GM18517 (cell line): ENCODE results near the gene AK8.
"Not testable (repeated sequence)": the region's sequence is repeated elsewhere in the genome, so short reads cannot be mapped to it uniquely, and the experiment has no call there.

Experiments
- ATAC-seq: cut with Tn5 transposase; IDR thresholded peaks from one replicate; pipeline ENCODE4 v1.9.1; 2021; ENCODE audit warnings: mild to moderate bottlenecking, moderate library complexity; ENCODE audit not compliant: unreplicated experiment

The AK8 gene

GRCh38 chr9:132722564-132723065, 155.5 kb downstream of the AK8 start:
- no peak for ATAC-seq

DNA sequence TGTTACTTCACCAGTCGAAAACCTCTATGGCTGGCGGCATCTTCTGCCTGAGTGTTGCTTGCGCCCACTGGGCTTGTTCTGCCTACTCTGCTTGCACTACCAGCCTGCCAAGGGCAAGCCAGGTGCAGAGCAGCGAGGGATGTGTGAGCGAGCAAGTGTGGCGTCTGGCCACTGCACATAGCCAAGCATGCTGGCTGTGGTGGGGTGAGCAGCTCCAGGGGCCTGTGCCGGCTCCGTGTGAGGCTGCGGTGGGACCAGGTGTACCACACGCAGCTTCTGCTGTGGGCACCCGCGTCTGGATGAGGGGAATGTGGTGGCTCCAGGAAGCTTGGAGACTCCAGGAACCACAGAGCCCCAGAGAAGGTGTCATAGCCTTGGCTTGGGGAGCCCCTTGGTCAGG, 156.4 kb downstream of the AK8 start:
- no peak for ATAC-seq

DNA sequence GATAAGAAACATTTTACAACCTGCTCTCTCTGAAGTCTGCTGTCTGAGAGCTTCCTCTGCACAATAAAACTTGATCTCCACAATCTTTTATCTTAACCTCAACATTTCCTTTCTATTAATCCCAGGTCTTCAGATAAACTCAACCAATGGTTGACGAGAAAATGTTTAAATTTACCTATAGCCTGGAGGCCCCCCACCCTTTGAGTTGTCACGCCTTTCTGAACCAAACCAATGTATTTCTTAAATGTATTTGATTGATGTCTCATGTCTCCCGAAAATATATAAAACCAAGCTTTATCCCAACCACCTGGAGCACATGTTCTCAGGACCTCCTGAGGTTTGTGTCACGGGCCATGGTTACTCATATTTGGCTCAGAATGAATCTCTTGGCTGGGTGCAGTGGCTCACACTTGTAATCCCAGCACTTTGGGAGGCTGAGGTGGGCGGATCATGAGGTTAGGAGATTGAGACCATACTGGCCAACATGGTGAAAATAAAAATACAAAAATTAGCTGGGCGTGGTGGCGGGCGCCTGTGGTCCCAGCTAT, 159.6 kb downstream of the AK8 start:
- not testable (repeated sequence) for ATAC-seq

DNA sequence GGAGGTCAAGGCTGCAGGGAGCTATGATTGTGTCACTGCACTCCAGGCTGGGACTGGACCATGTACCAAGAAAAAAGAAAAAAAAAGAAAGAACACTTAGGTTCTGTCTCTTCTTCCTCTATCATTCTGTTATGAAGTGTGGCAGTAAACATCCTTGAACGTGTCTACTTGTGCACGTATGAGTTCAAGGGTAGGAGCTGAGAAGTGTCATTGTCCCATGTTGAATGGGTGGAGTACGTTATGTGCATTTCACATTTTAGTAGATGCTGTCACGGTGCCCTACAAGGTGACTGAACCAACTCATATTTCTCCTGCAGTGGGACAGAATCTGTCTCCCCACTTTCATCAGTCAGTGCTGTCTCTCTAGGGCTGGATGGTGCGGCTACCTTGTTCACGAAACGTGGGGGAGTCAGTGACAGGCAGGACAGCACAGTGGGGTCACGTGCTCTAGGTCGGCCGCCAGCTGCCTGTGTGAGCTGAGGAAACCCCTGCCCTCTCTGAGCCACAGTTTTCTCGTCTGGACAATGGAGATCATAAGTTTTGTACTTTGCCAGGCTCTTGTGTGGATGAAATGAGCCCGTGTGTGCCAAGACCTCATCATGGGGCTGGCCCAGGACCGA, 160.6 kb downstream of the AK8 start:
- ATAC-seq = no peak

DNA sequence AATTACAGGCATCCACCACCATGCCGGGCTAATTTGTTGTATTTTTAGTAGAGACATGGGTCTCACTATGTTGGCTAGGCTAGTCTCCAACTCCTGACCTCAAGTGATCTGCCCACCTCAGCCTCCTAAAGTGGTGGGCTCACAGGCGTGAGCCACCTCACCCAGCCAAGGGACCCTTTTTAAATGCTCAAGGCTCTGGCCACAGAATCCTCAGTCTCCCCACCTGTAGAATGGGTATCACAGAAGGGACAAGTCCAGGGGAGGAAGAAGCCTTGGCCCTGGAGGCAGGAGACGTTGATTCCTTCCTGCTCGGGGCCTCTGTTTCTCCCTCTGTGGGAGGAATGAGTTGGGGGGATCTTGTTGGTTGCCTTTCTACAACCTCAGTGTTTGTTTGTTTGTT, 162.1 kb downstream of the AK8 start:
- no peak for ATAC-seq

- ATAC-seq = no peak
These were observed 165.3 kb downstream of the AK8 start for GRCh38 chr9:132712753-132713152.

GRCh38 chr9:132711846-132712245, 166.2 kb downstream of the AK8 start:
- ATAC-seq = no peak

GRCh38 chr9:132711152-132711551, 166.9 kb downstream of the AK8 start:
- ATAC-seq = not testable (repeated sequence)

GRCh38 chr9:132710333-132710732, 167.8 kb downstream of the AK8 start:
- no peak for ATAC-seq

GRCh38 chr9:132708769-132709430, 169.2 kb downstream of the AK8 start:
- ATAC-seq = no peak

DNA sequence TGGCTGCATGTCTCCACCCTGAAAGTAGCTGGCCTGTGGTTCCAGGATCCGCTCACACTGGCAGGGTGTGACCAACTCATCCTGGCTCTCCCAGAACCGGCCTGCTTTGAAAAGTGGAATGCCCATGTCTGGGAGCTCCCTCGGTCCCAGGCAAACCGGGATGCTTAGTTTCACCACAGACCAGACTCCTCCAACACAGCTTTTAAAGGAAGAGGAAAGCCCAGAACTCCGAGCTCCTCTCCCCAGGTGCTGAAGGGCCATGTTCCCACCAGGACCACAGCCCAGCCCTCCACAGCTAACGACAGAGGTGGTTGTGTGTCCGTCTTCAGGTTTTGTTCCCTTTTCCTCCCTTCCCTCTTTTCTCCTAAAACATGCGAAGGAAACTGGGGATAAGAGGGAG, 169.8 kb downstream of the AK8 start:
- ATAC-seq = no peak

- ATAC-seq = no peak
These were observed 174.7 kb downstream of the AK8 start for GRCh38 chr9:132703336-132703735.

DNA sequence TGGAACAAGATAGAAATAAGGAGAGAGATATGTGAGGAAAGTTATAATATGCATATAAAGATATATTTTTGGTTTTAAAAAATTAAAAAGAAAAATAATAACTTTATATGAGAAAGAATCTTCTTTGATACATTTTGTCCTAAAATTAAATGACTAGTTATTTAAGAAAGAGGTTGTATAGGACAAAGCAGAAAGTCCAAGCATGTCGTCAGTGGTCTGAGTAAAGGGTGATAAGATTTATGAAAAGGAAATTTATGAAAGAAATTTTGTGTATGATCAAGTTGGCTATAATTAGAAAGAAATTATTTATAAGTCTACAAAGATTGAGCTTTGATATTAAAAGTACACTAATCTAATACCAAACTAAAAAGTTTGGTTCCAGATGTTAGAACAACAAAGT, 175.8 kb downstream of the AK8 start:
- ATAC-seq = no peak

GRCh38 chr9:132699956-132700355, 178.1 kb downstream of the AK8 start:
- ATAC-seq = no peak

DNA sequence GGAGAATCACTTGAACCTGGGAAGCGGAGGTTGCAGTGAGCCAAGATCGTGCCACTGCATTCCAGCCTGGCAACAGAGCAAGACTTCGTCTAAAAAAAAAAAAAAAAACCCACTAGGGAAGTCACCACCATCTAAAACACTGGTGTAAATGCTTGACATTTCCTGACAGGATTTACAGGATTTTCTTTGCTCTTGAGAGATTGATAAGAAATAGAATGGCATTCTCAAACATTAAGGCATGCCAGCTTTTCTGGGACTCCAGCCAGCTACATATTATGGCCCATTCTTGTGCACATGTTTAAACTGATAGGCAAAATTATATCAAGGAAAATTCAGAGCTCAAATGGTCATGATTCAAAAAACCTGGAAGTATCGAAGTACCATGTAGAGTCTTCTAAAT, 179.1 kb downstream of the AK8 start:
- no peak for ATAC-seq

DNA sequence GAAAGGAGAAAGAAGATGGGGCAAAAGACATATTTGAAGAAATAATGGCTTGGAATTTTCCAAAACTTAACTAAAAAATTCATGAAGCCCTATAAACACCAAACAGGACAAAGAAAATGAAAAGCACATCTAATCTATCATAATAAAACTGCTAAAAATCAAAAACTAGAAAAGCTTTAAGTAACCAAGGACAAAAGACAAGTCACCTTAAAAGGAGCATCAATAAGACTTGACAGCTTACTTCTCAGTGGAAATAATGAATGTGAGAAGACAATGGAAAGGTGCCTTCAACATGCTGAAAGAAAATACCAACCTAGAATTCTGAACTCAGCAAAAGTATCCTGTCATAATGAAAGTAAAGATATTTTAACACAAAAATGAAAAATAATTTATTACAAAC, 180.9 kb downstream of the AK8 start:
- no peak for ATAC-seq

DNA sequence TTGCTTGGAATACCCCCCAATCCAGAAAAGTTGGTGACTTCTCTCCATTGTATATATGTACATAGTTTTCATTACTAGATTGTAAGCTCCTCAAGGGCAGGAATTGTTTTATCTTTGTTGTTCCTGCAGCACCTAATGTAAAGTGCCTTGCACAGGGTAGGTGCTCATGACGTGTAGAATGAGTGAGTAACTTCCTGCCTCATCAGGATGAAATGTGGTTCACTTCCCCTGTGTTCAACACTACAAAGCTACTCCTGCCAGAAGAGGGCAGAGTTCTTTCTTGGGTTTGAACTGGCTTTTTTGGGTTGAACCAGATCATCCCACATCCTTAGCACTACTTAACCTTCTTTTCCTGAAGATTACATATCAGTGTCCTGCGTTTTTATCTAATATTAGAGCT, 183.9 kb downstream of the AK8 start:
- no peak for ATAC-seq

- ATAC-seq = no peak
These were observed 187.4 kb downstream of the AK8 start for GRCh38 chr9:132690696-132691095.

- ATAC-seq = no peak
These were observed 194.2 kb downstream of the AK8 start for GRCh38 chr9:132683873-132684272.

DNA sequence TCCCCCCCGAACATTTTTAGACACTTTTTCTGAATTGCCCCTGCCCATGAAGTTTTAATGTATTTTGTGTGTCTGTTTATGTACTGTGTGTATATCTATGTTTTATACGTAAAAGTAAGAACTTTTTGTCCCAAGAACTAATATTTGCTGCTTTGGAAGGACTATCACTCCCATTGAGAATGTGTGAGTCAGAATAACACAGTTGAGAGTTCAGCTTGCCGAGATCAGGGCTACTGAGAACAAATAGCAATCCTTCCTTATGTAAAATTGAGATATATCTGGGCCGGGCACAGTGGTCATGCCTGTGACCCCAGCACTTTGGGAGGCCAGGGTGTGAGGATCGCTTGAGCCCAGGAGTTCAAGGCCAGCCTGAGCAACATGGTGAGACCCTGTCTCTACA, 196.5 kb downstream of the AK8 start:
- no peak for ATAC-seq

GRCh38 chr9:132679946-132680625, 198.0 kb downstream of the AK8 start:
- ATAC-seq = no peak

DNA sequence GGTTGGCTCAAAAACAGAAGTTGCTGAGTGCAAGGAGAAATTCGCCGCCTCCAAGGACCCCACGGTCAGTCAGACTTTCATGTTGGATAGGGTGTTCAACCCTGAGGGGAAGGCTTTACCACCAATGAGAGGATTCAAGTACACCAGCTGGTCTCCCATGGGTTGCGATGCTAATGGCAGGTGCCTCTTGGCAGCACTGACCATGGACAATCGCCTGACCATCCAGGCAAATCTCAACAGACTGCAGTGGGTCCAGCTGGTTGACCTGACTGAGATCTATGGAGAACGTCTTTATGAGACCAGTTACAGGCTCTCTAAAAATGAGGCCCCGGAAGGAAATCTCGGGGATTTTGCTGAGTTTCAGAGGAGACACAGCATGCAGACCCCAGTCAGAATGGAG, 200.1 kb downstream of the AK8 start:
- ATAC-seq = no peak
